ENCODE results near the gene SLC37A2. TPM values are rescaled to one million over a fixed set of nuclear protein-coding genes. Genes with fewer than 3 reads are reported as not detected.

Gene SLC37A2
- total and polyA plus RNA-seq, 2 of the 13 experiments (the other 11 are each of a cell fraction or from before 2014, with no cell fraction given) = 4.6 to 7.1 TPM

GRCh38 chr11:125084761-125085231 lies 21.7 kb downstream of the SLC37A2 start (continued):
- TF ChIP-seq ARHGAP35 (CRISPR knock-in tag; IDR thresholded peaks at IDR 0.05; ENCODE audit: borderline replicate concordance) (no peak), REXO4 (CRISPR knock-in tag; IDR thresholded peaks at IDR 0.05; ENCODE audit: borderline replicate concordance) (no peak)

DNA sequence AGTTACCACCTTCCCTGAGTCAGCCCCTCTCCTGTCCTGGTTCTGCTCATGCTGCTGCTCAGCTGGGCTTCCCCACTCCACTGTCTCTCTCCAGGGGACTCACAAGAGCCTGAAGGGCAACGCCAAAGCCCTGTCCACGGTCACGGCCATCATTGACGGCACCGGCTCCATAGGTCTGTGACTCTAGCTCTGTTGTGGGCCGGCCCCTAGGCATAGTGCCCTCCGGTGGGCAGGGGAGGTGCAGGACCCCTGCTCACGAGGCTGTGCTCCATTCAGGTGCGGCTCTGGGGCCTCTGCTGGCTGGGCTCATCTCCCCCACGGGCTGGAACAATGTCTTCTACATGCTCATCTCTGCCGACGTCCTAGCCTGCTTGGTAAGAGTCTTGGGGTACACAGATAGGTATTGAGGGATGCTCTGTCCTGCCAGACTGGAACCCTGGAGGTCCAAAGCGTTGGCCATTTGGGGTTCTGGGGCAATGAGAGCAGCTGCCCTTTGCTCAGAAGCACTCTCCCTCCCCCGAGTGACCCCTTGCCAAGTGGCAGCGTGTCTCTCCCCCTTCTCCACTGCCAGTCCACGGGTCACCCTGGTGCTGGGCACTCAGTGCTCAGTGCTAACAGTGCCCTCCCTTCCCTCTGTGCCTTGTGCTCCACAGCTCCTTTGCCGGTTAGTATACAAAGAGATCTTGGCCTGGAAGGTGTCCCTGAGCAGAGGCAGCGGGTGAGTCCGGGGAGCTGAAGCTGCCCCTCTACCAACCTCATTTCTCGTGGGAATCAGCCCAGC lies 22.4 kb downstream of the SLC37A2 start:
- no peaks in the 10 kb centered on the region for H3K79me2 ChIP-seq (ENCODE audit: insufficient read depth, low read length)
- no peak overlapping the region for H3K4me3 ChIP-seq (replicated peaks in 1 of 3; ENCODE audit: insufficient read depth in 1 of 3, low read depth in 2 of 3, low read length in 3 of 3)
- H3K9ac ChIP-seq (ENCODE audit: insufficient read depth, low read depth, low read length) = no peak overlapping the region
- no TSS peak for BruUV-seq (replicated peaks)
- no peaks in the 10 kb centered on the region for H3K9me3 ChIP-seq (ENCODE audit: low read length)
- no peak overlapping the region for H3K27ac ChIP-seq (ENCODE audit: extremely low read length, insufficient read depth, low read length)
- ATAC-seq (peak; percentile 20; the same call in 2 of the 3 replicates), DNase-seq (ENCODE audit: low spot score) (no peak), FAIRE-seq (no peak)
- no peaks in the 10 kb centered on the region for H3K36me3 ChIP-seq (replicated peaks in 1 of 2; ENCODE audit: control insufficient read depth in 1 of 2, insufficient read depth in 2 of 2, low read length in 2 of 2)
- H3K27me3 ChIP-seq (ENCODE audit: control insufficient read depth in 1 of 2, insufficient read depth in 2 of 2, low read length in 2 of 2) = no peaks in the 10 kb centered on the region
- peaks cover 34% of the 10 kb centered on the region for H3K4me1 ChIP-seq (ENCODE audit: insufficient read depth, low read length)
- 82% methylated on average over 18 of the region's 20 CpGs for WGBS (ENCODE audit: low lambda C conversion rate)
- ChIA-PET POLR2A (interaction anchor here (1.2 kb wide), 1 partner anchor 26 kb away, joined by 6 read pairs; the partner anchor contains the start of gene TMEM218), CTCF (ENCODE audit: low intra/inter-chr PET ratio, low total read pairs) (no interaction called here)
- in situ Hi-C loops (cut with HindIII; ENCODE audit: extremely low pct_ligation_motif_present, low pct_unique_long_range_greater_than_20kb) = no loop called here
- TF ChIP-seq ZKSCAN8 (CRISPR knock-in tag; IDR thresholded peaks at IDR 0.05; ENCODE audit: borderline replicate concordance) = no peak
- peak; percentile 42 for TF ChIP-seq CTCF (CRISPR knock-in tag; IDR thresholded peaks at IDR 0.05)
- no peak for TF ChIP-seq MBD4 (IDR thresholded peaks at IDR 0.05; ENCODE audit: borderline replicate concordance, low read length)
- no peak for TF ChIP-seq BRF2 (CRISPR knock-in tag; IDR thresholded peaks at IDR 0.05)
- H2AFZ ChIP-seq (ENCODE audit: low read length) = no peak overlapping the region
- no peaks in the 10 kb centered on the region for H4K20me1 ChIP-seq (ENCODE audit: insufficient read depth, low read length)
- H3K4me2 ChIP-seq (ENCODE audit: low read depth, low read length) = no peak overlapping the region
- intact Hi-C loops (cut with micrococcal nuclease; ENCODE audit: unreplicated experiment) = no loop called here
